OCI-LY1 (cell line): ENCODE results near the gene SEMA6B.

Source experiments
- H2AFZ ChIP-seq: fragments of 200-600 bp; sonication (generic), shearing (Covaris generic); 2 replicates; pipeline ENCODE4 v1.6.0; 2014; ENCODE audit warnings: antibody characterized with exemption, mild to moderate bottlenecking, low read length
- H3F3A ChIP-seq: fragments of 200-600 bp; sonication (generic), shearing (Covaris generic); 2 replicates; pipeline ENCODE4 v1.6.0; 2014; ENCODE audit warnings: mild to moderate bottlenecking, antibody characterized with exemption, low read length, moderate library complexity; ENCODE audit not compliant: insufficient read depth
- H3K27ac ChIP-seq: fragments of 200-600 bp; sonication (generic); 2 replicates; pipeline ENCODE4 v1.5.1; 2014; ENCODE audit warnings: low read length, mixed run types, mild to moderate bottlenecking, low read depth; ENCODE audit not compliant: poor library complexity, severe bottlenecking
- H3K27me3 ChIP-seq: fragments of 200-600 bp; sonication (generic); 2 replicates; pipeline ENCODE4 v1.6.0; 2014; ENCODE audit warnings: antibody characterized with exemption, mild to moderate bottlenecking, low read length, moderate library complexity; ENCODE audit not compliant: insufficient read depth
- H3K36me3 ChIP-seq: fragments of 200-600 bp; sonication (generic); 2 replicates; pipeline ENCODE4 v1.6.1; 2014; ENCODE audit warnings: mild to moderate bottlenecking, antibody characterized with exemption, low read length, moderate library complexity, mixed read lengths; ENCODE audit not compliant: insufficient read depth
- H3K4me1 ChIP-seq: fragments of 200-600 bp; sonication (generic); 2 replicates; pipeline ENCODE4 v1.5.1; 2014; ENCODE audit warnings: mild to moderate bottlenecking, low read length, moderate library complexity; ENCODE audit not compliant: insufficient read depth, severe bottlenecking
- H3K4me2 ChIP-seq: fragments of 200-600 bp; sonication (generic), shearing (Covaris generic); 2 replicates; pipeline ENCODE4 v1.6.1; 2014; ENCODE audit warnings: low read length
- H3K4me3 ChIP-seq: fragments of 200-600 bp; sonication (generic); 2 replicates; pipeline ENCODE4 v1.5.1; 2014; ENCODE audit warnings: low read length, low read depth, mild to moderate bottlenecking, mixed read lengths; ENCODE audit not compliant: poor library complexity, severe bottlenecking
- H3K79me2 ChIP-seq: fragments of 200-600 bp; shearing (Covaris generic); 2 replicates; pipeline ENCODE4 v1.6.1; 2016; ENCODE audit warnings: mixed run types, low read length, mixed read lengths; ENCODE audit not compliant: insufficient read depth
- H3K9ac ChIP-seq: fragments of 200-600 bp; sonication (generic), shearing (Covaris generic); 2 replicates; pipeline ENCODE4 v1.6.1; 2014; ENCODE audit warnings: mild to moderate bottlenecking, low read length, mixed read lengths
- H3K9me2 ChIP-seq: fragments of 200-600 bp; sonication (generic), shearing (Covaris generic); 2 replicates; pipeline ENCODE4 v1.6.1; 2014; ENCODE audit warnings: low read depth, mild to moderate bottlenecking, low read length, mixed read lengths
- H3K9me3 ChIP-seq: fragments of 200-600 bp; shearing (Covaris generic); 2 replicates; pipeline ENCODE4 v1.6.1; 2014; ENCODE audit warnings: low read length, mixed read lengths
- H4K20me1 ChIP-seq: fragments of 200-600 bp; sonication (generic), shearing (Covaris generic); 2 replicates; pipeline ENCODE4 v1.6.0; 2016; ENCODE audit warnings: mild to moderate bottlenecking, low read length; ENCODE audit not compliant: insufficient read depth
- CTCF ChIP-seq: fragments of 200-600 bp; sonication (generic), shearing (Covaris generic); IDR thresholded peaks from 2 replicates; pipeline ENCODE4 v1.5.1; 2017; ENCODE audit warnings: mild to moderate bottlenecking, antibody characterized with exemption, low read length, moderate library complexity, mixed read lengths
- EZH2 ChIP-seq: fragments of 200-600 bp; sonication (generic), shearing (Covaris generic); IDR thresholded peaks from 2 replicates; pipeline ENCODE4 v1.8.0; 2017; ENCODE audit warnings: borderline replicate concordance, mixed run types, mild to moderate bottlenecking, antibody characterized with exemption, low read length, moderate library complexity, mixed read lengths

The SEMA6B gene

GRCh38 chr19:4541114-4541805, 18.2 kb downstream of the SEMA6B start:
- H3K36me3 ChIP-seq, result no peaks in the 10 kb centered on the region; the same call in 1 of the 2 replicates
- no peak for TF ChIP-seq EZH2
- TF ChIP-seq CTCF, result no peak
- no peaks in the 10 kb centered on the region for H3K4me1 ChIP-seq
- H3F3A ChIP-seq, result no peaks in the 10 kb centered on the region
- no peak overlapping the region for H3K4me2 ChIP-seq
- H4K20me1 ChIP-seq, result no peaks in the 10 kb centered on the region
- H3K9me3 ChIP-seq, result no peaks in the 10 kb centered on the region
- H3K4me3 ChIP-seq, result no peak overlapping the region
- H3K27ac ChIP-seq, result no peak overlapping the region
- no peaks in the 10 kb centered on the region for H3K79me2 ChIP-seq
- H2AFZ ChIP-seq, result no peak overlapping the region
- H3K9me2 ChIP-seq, result no peaks in the 10 kb centered on the region
- peaks cover 15% of the 10 kb centered on the region; the same call in 1 of the 2 replicates for H3K27me3 ChIP-seq
- no peak overlapping the region for H3K9ac ChIP-seq

GRCh38 chr19:4539693-4540581, 19.5 kb downstream of the SEMA6B start, which contains the start of gene LRG1:
TSS of gene LRG1 (minus strand) at chr19:4540036. CDS start at chr19:4540013, 23 bp downstream.
- H3K9ac ChIP-seq, result no peak within 1 kb of the TSS
- H3K36me3 ChIP-seq, result no peaks in the 10 kb centered on the region; the same call in 1 of the 2 replicates
- no peak within 1 kb of the TSS for H3K27ac ChIP-seq
- H3K4me2 ChIP-seq, result no peak within 1 kb of the TSS
- no peaks in the 10 kb centered on the region for H4K20me1 ChIP-seq
- H2AFZ ChIP-seq, result no peak within 1 kb of the TSS
- no peak within 1 kb of the TSS for H3K4me3 ChIP-seq
- no peaks in the 10 kb centered on the region for H3K9me2 ChIP-seq
- TF ChIP-seq CTCF, result no peak
- no peak for TF ChIP-seq EZH2
- H3F3A ChIP-seq, result no peaks in the 10 kb centered on the region
- no peaks in the 10 kb centered on the region for H3K79me2 ChIP-seq
- H3K9me3 ChIP-seq, result no peaks in the 10 kb centered on the region
- H3K27me3 ChIP-seq, result peaks cover 15% of the 10 kb centered on the region; the same call in 1 of the 2 replicates
- H3K4me1 ChIP-seq, result peaks cover 8% of the 10 kb centered on the region

GRCh38 chr19:4539169-4539692, 20.3 kb downstream of the SEMA6B start:
- no peak overlapping the region for H3K4me3 ChIP-seq
- no peak overlapping the region for H3K4me2 ChIP-seq
- no peak overlapping the region for H3K9ac ChIP-seq
- no peaks in the 10 kb centered on the region for H3K9me2 ChIP-seq
- no peak overlapping the region for H2AFZ ChIP-seq
- no peaks in the 10 kb centered on the region for H3K9me3 ChIP-seq
- H3K79me2 ChIP-seq, result no peaks in the 10 kb centered on the region
- no peak overlapping the region for H3K27ac ChIP-seq
- peaks cover 15% of the 10 kb centered on the region for H3K4me1 ChIP-seq
- H3K27me3 ChIP-seq, result peaks cover 15% of the 10 kb centered on the region; the same call in 1 of the 2 replicates
- no peaks in the 10 kb centered on the region; the same call in 1 of the 2 replicates for H3K36me3 ChIP-seq
- H3F3A ChIP-seq, result no peaks in the 10 kb centered on the region
- no peak for TF ChIP-seq CTCF
- TF ChIP-seq EZH2, result no peak
- H4K20me1 ChIP-seq, result no peaks in the 10 kb centered on the region
